Hepatocyte (in vitro differentiated cells): ENCODE results near the gene LHB. TPM values are rescaled to one million over a fixed set of nuclear protein-coding genes. Genes with fewer than 3 reads are reported as not detected.
"Not testable (repeated sequence)": the region's sequence is repeated elsewhere in the genome, so short reads cannot be mapped to it uniquely, and the experiment has no call there.

Experiments used
- DNase-seq: peaks from one replicate; pipeline ENCODE4 v3.0.0-alpha.2; 2016; ENCODE audit warnings: low spot score
- H2AFZ ChIP-seq: fragments of 200-600 bp; sonication (generic); 2 replicates; pipeline ENCODE4 v1.6.0; 2016; ENCODE audit warnings: antibody characterized with exemption, mild to moderate bottlenecking
- H3K27ac ChIP-seq: fragments of 200-600 bp; sonication (generic); 2 replicates; pipeline ENCODE4 v1.5.1; 2016; ENCODE audit warnings: mild to moderate bottlenecking
- H3K27me3 ChIP-seq: fragments of 200-600 bp; sonication (generic); 2 replicates; pipeline ENCODE4 v1.6.1; 2016
- H3K36me3 ChIP-seq: fragments of 200-600 bp; sonication (generic); replicated peaks from 2 replicates; pipeline ENCODE4 v1.5.1; 2016; ENCODE audit warnings: low read depth; ENCODE audit not compliant: insufficient read depth
- H3K4me1 ChIP-seq: fragments of 200-600 bp; sonication (generic); 2 replicates; pipeline ENCODE4 v1.5.1; 2016; ENCODE audit warnings: mild to moderate bottlenecking, moderate library complexity; ENCODE audit not compliant: insufficient read depth
- H3K4me2 ChIP-seq: fragments of 200-600 bp; sonication (generic); 2 replicates; pipeline ENCODE4 v1.6.0; 2016
- H3K4me3 ChIP-seq: fragments of 200-600 bp; sonication (generic); 2 replicates; pipeline ENCODE4 v1.5.1; 2016; ENCODE audit warnings: mild to moderate bottlenecking
- H3K79me2 ChIP-seq: fragments of 200-600 bp; sonication (generic); 2 replicates; pipeline ENCODE4 v1.6.0; 2017; ENCODE audit warnings: mild to moderate bottlenecking
- H3K9me2 ChIP-seq: fragments of 200-600 bp; sonication (generic); replicated peaks from 2 replicates; pipeline ENCODE4 v1.6.0; 2017; ENCODE audit warnings: mild to moderate bottlenecking; ENCODE audit not compliant: insufficient read depth
- H3K9me3 ChIP-seq: fragments of 200-600 bp; sonication (generic); 2 replicates; pipeline ENCODE4 v1.5.1; 2016; ENCODE audit warnings: low read depth, mild to moderate bottlenecking
- H4K20me1 ChIP-seq: fragments of 200-600 bp; sonication (generic); 2 replicates; pipeline ENCODE4 v1.6.0; 2016; ENCODE audit warnings: mild to moderate bottlenecking; ENCODE audit not compliant: insufficient read depth, poor library complexity, severe bottlenecking
- CTCF ChIP-seq: fragments of 200-600 bp; sonication (generic); IDR thresholded peaks from 2 replicates; pipeline ENCODE4 v1.5.1; 2016; ENCODE audit warnings: antibody characterized with exemption, mild to moderate bottlenecking; ENCODE audit not compliant: poor library complexity
- EZH2 ChIP-seq: fragments of 200-600 bp; sonication (generic); IDR thresholded peaks from 2 replicates; pipeline ENCODE4 v1.6.1; 2016; ENCODE audit warnings: antibody characterized with exemption, mild to moderate bottlenecking, borderline replicate concordance
- EZH2phosphoT487 ChIP-seq: fragments of 200-600 bp; sonication (generic); IDR thresholded peaks from one replicate; pipeline ENCODE4 v1.6.1; 2018; ENCODE audit warnings: antibody characterized with exemption, mild to moderate bottlenecking, low read depth, moderate library complexity; ENCODE audit not compliant: unreplicated experiment, severe bottlenecking
- WGBS: methylation state at CpG from one replicate; pipeline ENCODE4 v1.1.6; 2016; ENCODE audit warnings: low lambda C conversion rate; ENCODE audit errors: missing lambda C conversion rate; 5-methylcytosine and 5-hydroxymethylcytosine counted together
- polyA plus RNA-seq: library from polyadenylated mRNA; unstranded; fragments of >200 nt; fragmentation: Nextera tagmentation; extraction: Ambion mirVana; gene quantifications from 2 replicates; pipeline ENCODE4 v1.2.1, GENCODE V29; 2016
- total RNA-seq: library from RNA; depleted of rRNA; stranded (reverse); fragments of >200 nt; gene quantifications from 2 replicates; pipeline ENCODE4 v1.2.3, GENCODE V29; 2014

Gene LHB
- total and polyA plus RNA-seq, 2 experiments from 2014 or later, result not detected

DNA sequence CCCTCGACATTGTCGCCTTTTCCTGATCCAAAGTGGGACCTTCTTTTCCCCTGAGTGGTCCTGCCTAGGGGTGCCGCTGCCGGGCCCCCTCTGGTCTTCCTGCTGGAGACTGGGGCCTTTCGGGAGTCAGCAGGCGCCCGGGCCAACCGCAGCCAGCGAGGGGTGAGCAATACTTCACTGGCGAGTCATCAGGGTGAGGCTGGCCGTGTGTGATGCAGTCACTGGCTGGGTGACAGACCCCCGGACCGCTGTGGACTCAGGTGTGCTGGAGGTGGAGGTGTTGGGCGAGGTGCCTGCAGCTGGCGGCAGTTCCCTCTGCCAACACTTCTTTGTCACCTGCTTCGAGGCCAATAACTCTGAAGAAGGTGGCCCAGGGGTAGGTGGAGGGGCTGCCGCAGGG is 25.3 kb upstream of the LHB start:
- no peaks in the 10 kb centered on the region for H3K9me2 ChIP-seq
- H3K27ac ChIP-seq, result no peak overlapping the region
- no peaks in the 10 kb centered on the region for H3K4me1 ChIP-seq
- no peaks in the 10 kb centered on the region for H4K20me1 ChIP-seq
- peak; percentile 14 for DNase-seq
- no peak overlapping the region for H3K4me3 ChIP-seq
- no peak overlapping the region for H2AFZ ChIP-seq
- H3K9me3 ChIP-seq, result no peaks in the 10 kb centered on the region
- H3K36me3 ChIP-seq, result no peaks in the 10 kb centered on the region
- no peak for TF ChIP-seq EZH2phosphoT487
- TF ChIP-seq EZH2, result no peak
- no peak for TF ChIP-seq CTCF
- WGBS, result 69% methylated on average over 17 of the region's 17 CpGs
- no peaks in the 10 kb centered on the region for H3K79me2 ChIP-seq
- H3K27me3 ChIP-seq, result no peaks in the 10 kb centered on the region
- H3K4me2 ChIP-seq, result no peak overlapping the region

DNA sequence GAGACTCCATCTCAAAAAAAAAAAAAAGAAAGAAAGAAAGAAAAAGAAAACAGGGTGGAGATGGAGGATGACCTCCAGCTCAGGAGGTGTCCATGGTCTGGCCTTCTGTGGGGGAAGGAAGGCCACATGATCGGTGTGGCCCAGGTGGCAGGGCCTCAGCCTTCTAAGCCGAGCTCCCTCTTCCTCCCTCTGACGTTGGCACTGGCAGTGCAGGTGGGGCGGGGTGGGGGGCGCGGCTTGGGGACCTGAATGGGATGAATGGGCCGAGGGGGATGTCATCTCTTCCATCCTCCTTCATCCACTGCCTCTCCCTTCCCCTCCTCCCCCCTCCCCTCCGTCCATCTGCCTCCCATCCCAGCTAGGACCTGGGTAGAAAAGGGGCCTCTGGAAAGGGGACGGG is 22.8 kb upstream of the LHB start:
- not testable (repeated sequence) for H2AFZ ChIP-seq, DNase-seq, H3K9me2 ChIP-seq, H3K9me3 ChIP-seq, H4K20me1 ChIP-seq, H3K79me2 ChIP-seq, H3K4me3 ChIP-seq, H3K27me3 ChIP-seq, H3K27ac ChIP-seq, H3K36me3 ChIP-seq, H3K4me2 ChIP-seq, H3K4me1 ChIP-seq
- WGBS, result no CpG with 5 or more reads among the region's 9 CpGs

GRCh38 chr19:49038557-49039276 is 21.8 kb upstream of the LHB start:
- not testable (repeated sequence) for H2AFZ ChIP-seq, H3K4me2 ChIP-seq

DNA sequence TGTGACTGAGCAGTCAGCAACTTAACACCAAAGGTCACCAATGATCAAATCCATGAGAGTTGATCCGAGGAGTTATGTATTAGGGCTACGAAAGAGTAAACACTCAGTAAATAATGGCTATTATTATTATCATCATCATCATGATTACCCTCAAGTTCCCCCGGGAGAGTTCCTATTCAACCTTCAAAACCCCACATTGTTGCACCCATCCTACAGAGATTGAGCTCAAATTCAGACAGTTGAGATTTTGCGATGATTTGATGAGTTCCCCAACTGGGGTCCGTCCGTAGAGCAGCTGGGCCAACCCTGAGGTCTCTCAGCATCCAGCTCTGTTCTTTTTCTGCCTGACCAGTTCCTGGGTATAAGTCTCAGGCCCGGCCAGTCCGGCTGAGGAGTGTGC is 21.2 kb upstream of the LHB start:
- H3K9me2 ChIP-seq, H3K36me3 ChIP-seq, H3K27ac ChIP-seq, H2AFZ ChIP-seq, H3K4me2 ChIP-seq, H4K20me1 ChIP-seq, H3K27me3 ChIP-seq, H3K4me3 ChIP-seq, H3K9me3 ChIP-seq, H3K4me1 ChIP-seq, H3K79me2 ChIP-seq, DNase-seq: not testable (repeated sequence)
- WGBS, result 88% methylated on average over 8 of the region's 8 CpGs

More at GRCh38 chr19:49038557-49039276, 21.8 kb upstream of the LHB start:
- H3K36me3 ChIP-seq, H3K9me3 ChIP-seq, H4K20me1 ChIP-seq, H3K9me2 ChIP-seq, H3K27ac ChIP-seq, DNase-seq, H3K4me3 ChIP-seq, H3K79me2 ChIP-seq, H3K4me1 ChIP-seq, H3K27me3 ChIP-seq: not testable (repeated sequence)
- 86% methylated on average over 22 of the region's 26 CpGs for WGBS

DNA sequence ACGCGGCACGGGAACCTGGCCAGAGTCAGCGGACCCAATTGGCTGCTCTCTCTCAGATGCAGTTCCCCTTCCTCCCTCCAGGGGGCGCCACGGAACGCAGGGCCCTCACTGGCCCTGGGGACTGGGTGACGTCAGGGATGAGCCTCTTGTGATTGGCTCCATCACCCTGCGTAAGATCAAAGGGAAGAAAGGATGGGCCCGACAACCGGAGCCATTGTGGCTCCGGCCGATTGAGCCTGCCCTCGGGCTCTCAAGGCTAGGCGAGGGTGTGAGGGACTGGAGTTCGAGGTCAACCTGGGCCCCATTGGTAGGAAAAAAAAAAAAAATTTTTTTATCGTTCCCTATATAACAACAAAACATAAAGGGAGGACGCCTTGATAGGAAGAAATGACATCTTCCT is 19.9 kb upstream of the LHB start, which contains the start of gene CGB1:
TSS of gene CGB1 (minus strand) at position 81 of the 400 bp plus-strand sequence. CDS start 184 bp downstream, outside the sequence.
- H4K20me1 ChIP-seq, H3K36me3 ChIP-seq, H3K9me2 ChIP-seq, H3K27ac ChIP-seq, H3K9me3 ChIP-seq, H3K4me2 ChIP-seq, H3K4me1 ChIP-seq, H3K27me3 ChIP-seq, H3K4me3 ChIP-seq, H2AFZ ChIP-seq, DNase-seq, H3K79me2 ChIP-seq: not testable (repeated sequence)
- WGBS, result 72% methylated on average over 18 of the region's 18 CpGs
- TF ChIP-seq CTCF, result peak; percentile 15

GRCh38 chr19:49031642-49032301 is 14.9 kb upstream of the LHB start, which contains the start of gene CGB2:
CGB2 (plus strand) TSS chr19:49031890; CDS start chr19:49032096, 206 bp downstream.
- not testable (repeated sequence) for H3K36me3 ChIP-seq, H3K27ac ChIP-seq, H2AFZ ChIP-seq, H3K4me1 ChIP-seq, H3K9me2 ChIP-seq, H3K4me2 ChIP-seq, H3K9me3 ChIP-seq, H3K79me2 ChIP-seq, H4K20me1 ChIP-seq, H3K4me3 ChIP-seq, DNase-seq, H3K27me3 ChIP-seq
- WGBS, result 65% methylated on average over 26 of the region's 28 CpGs

- WGBS, result 95% methylated on average over 5 of the region's 8 CpGs
- H3K4me1 ChIP-seq, H4K20me1 ChIP-seq, H3K36me3 ChIP-seq, H3K79me2 ChIP-seq, H3K4me2 ChIP-seq, H3K27ac ChIP-seq, H3K9me3 ChIP-seq, DNase-seq, H3K27me3 ChIP-seq, H3K9me2 ChIP-seq, H2AFZ ChIP-seq, H3K4me3 ChIP-seq: not testable (repeated sequence)
Measured at GRCh38 chr19:49030323-49030722, 13.4 kb upstream of the LHB start.
